Astrocyte (in vitro differentiated cells and primary cell): ENCODE measurements around the gene GRB2. TPM values are rescaled to one million over a fixed set of nuclear protein-coding genes. Genes with fewer than 3 reads are reported as not detected.

ENCODE experiments used
- DNase-seq: peaks from one replicate; pipeline ENCODE4 v3.0.0-alpha.2; 2010; ENCODE audit warnings: low read depth
- FAIRE-seq: peaks from 2 replicates; lab custom pipeline; 2011; peaks lifted over from hg19 to GRCh38; lab: Jason Lieb, UNC
- H2AFZ ChIP-seq: 2 replicates; pipeline ENCODE4 v1.6.0; 2012; ENCODE audit warnings: low read depth, low read length, inconsistent platforms
- H3K27ac ChIP-seq: 2 replicates; pipeline ENCODE4 v1.5.1; 2011; ENCODE audit warnings: low read depth, low read length, inconsistent platforms
- H3K27me3 ChIP-seq: 2 replicates; pipeline ENCODE4 v1.6.0; 2011; ENCODE audit warnings: low read length, inconsistent platforms; ENCODE audit not compliant: insufficient read depth
- H3K36me3 ChIP-seq: 2 replicates; pipeline ENCODE4 v1.5.1; 2011; ENCODE audit warnings: low read length, inconsistent platforms; ENCODE audit not compliant: insufficient read depth
- H3K4me1 ChIP-seq: 2 replicates; pipeline ENCODE4 v1.5.1; 2011; ENCODE audit warnings: low read length, inconsistent platforms; ENCODE audit not compliant: insufficient read depth
- H3K4me2 ChIP-seq: 2 replicates; pipeline ENCODE4 v1.6.0; 2012; ENCODE audit warnings: low read length, inconsistent platforms
- H3K4me3 ChIP-seq: 2 replicates; pipeline ENCODE4 v1.5.1; 2011; ENCODE audit warnings: low read depth, mild to moderate bottlenecking, low read length, inconsistent platforms; ENCODE audit not compliant: insufficient read depth
- H3K79me2 ChIP-seq: 2 replicates; pipeline ENCODE4 v1.6.0; 2012; ENCODE audit warnings: mild to moderate bottlenecking, low read length, inconsistent platforms; ENCODE audit not compliant: insufficient read depth
- H3K9ac ChIP-seq: 2 replicates; pipeline ENCODE4 v1.6.0; 2012; ENCODE audit warnings: mild to moderate bottlenecking, low read length, inconsistent platforms
- H3K9me3 ChIP-seq: 2 replicates; pipeline ENCODE4 v1.5.1; 2012; ENCODE audit warnings: low read depth, mild to moderate bottlenecking, low read length, inconsistent platforms; ENCODE audit not compliant: insufficient read depth
- H4K20me1 ChIP-seq: 2 replicates; pipeline ENCODE4 v1.6.0; 2012; ENCODE audit warnings: low read length, inconsistent platforms; ENCODE audit not compliant: insufficient read depth
- H3K27ac Mint-ChIP-seq: one replicate; pipeline ENCODE4 v1.8.0; 2021; ENCODE audit warnings: mild to moderate bottlenecking, mixed read lengths; ENCODE audit not compliant: unreplicated experiment
- H3K27me3 Mint-ChIP-seq: one replicate; pipeline ENCODE4 v1.8.0; 2021; ENCODE audit warnings: low read depth, mixed read lengths; ENCODE audit not compliant: unreplicated experiment
- H3K36me3 Mint-ChIP-seq: one replicate; pipeline ENCODE4 v1.8.0; 2021; ENCODE audit warnings: low read depth, mixed read lengths; ENCODE audit not compliant: unreplicated experiment
- H3K4me1 Mint-ChIP-seq: one replicate; pipeline ENCODE4 v1.8.0; 2021; ENCODE audit warnings: low read depth, mixed read lengths; ENCODE audit not compliant: unreplicated experiment
- H3K4me3 Mint-ChIP-seq: one replicate; pipeline ENCODE4 v1.8.0; 2021; ENCODE audit warnings: mild to moderate bottlenecking, moderate library complexity, mixed read lengths; ENCODE audit not compliant: unreplicated experiment
- H3K9me3 Mint-ChIP-seq: one replicate; pipeline ENCODE4 v1.8.0; 2021; ENCODE audit warnings: mild to moderate bottlenecking, mixed read lengths; ENCODE audit not compliant: unreplicated experiment
- EZH2 ChIP-seq: IDR thresholded peaks from 2 replicates; pipeline ENCODE4 v1.6.1; 2012; ENCODE audit warnings: mild to moderate bottlenecking, low read length, inconsistent platforms; ENCODE audit not compliant: insufficient read depth
- total RNA-seq: library from RNA; stranded (reverse); gene quantifications from 2 replicates; pipeline ENCODE4 v1.2.1, GENCODE V29; 2021
- TF ChIP-seq, protein P1 (sequence below): IDR thresholded peaks from 2 replicates; pipeline ENCODE4 v1.5.1; 2011; ENCODE audit warnings: low read depth, mild to moderate bottlenecking, inconsistent platforms, low read length, moderate library complexity; ENCODE audit not compliant: insufficient read depth

The GRB2 gene
- total RNA-seq, 1 donor from 2014 or later, result 168 TPM

DNA sequence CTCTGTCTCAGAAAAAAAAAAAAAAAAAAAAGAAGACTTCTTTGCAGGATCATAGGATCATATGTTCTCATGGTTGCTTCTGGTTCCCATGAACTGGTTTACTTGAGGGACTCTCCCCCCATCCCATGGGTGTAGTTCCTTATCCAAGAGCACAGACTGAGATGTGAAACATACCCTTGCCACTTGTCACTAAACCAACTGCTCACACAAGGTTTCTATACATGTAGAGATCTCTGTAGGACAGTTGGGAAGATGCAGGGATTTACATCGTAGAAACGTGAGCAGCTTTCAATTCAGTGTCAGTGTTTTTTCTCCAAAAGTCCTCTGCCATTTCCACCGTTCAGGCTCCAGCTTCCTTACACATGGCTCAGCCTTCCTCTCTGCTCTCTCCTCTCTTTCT is 39.8 kb upstream of the GRB2 start:
- Mint-ChIP-seq H3K4me1 (peaks cover 12% of the 10 kb centered on the region), H3K9me3 (no peaks in the 10 kb centered on the region), H3K27ac (no peak overlapping the region), H3K27me3 (no peaks in the 10 kb centered on the region), H3K36me3 (no peaks in the 10 kb centered on the region), H3K4me3 (no peak overlapping the region)
- no peaks in the 10 kb centered on the region for H3K36me3 ChIP-seq
- H4K20me1 ChIP-seq, result no peaks in the 10 kb centered on the region
- H3K27ac ChIP-seq, result peak overlapping the region; percentile 27
- no peak overlapping the region for H3K4me2 ChIP-seq
- H3K4me1 ChIP-seq, result peaks cover 12% of the 10 kb centered on the region
- FAIRE-seq (no peak), DNase-seq (no peak)
- H3K9me3 ChIP-seq, result no peaks in the 10 kb centered on the region
- no peaks in the 10 kb centered on the region for H3K27me3 ChIP-seq
- H3K4me3 ChIP-seq, result no peak overlapping the region
- H2AFZ ChIP-seq, result no peak overlapping the region
- no peak overlapping the region for H3K9ac ChIP-seq
- H3K79me2 ChIP-seq, result no peaks in the 10 kb centered on the region
- TF ChIP-seq, protein P1, sequence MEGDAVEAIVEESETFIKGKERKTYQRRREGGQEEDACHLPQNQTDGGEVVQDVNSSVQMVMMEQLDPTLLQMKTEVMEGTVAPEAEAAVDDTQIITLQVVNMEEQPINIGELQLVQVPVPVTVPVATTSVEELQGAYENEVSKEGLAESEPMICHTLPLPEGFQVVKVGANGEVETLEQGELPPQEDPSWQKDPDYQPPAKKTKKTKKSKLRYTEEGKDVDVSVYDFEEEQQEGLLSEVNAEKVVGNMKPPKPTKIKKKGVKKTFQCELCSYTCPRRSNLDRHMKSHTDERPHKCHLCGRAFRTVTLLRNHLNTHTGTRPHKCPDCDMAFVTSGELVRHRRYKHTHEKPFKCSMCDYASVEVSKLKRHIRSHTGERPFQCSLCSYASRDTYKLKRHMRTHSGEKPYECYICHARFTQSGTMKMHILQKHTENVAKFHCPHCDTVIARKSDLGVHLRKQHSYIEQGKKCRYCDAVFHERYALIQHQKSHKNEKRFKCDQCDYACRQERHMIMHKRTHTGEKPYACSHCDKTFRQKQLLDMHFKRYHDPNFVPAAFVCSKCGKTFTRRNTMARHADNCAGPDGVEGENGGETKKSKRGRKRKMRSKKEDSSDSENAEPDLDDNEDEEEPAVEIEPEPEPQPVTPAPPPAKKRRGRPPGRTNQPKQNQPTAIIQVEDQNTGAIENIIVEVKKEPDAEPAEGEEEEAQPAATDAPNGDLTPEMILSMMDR, result no peak
- TF ChIP-seq EZH2, result no peak

DNA sequence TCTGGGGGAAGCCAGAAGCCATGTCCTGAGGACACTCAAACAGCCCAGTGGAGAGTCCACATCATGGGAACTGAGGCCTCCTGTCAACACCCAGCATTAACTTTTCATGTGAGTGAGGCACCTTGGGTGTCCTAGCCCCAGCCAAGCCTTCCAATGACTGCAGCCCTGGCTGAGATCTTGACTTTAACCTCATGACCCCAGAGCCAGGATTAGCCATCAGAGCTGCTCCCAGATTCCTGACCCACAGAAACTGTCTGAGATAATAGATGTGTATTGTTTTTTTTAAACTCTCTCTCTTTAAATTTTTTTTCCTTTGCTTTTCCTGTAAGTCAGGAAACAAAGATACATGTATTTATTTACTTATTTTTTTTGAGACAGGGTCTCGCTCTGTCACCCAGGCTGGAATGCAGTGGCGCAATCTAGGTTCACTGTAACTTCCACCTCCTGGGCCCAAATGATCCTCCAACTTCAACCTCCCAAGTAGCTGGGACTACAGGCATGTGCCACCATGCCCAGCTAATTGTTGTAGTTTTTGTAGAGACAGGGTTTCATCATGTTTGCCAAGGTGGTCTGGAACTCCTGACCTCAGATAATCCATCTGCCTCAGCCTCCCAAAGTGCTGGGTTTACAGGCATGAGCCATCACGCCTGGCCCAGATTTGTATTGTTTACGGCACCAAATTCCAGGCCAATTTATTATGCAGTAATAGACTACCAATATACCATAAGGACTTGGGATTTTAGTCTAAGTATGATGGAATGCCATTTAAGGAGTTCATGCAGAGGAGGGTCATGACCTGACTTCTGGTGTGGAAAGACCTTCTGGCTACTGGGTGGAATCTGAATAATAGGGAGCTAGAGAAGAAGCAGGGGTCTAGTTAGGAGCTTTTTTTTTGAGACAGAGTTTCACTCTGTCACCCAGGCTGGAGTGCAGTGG is 37.0 kb upstream of the GRB2 start:
- Mint-ChIP-seq H3K4me3 (peak overlapping the region; percentile 54), H3K27me3 (no peaks in the 10 kb centered on the region), H3K27ac (no peak overlapping the region), H3K4me1 (peaks cover 12% of the 10 kb centered on the region), H3K9me3 (no peaks in the 10 kb centered on the region), H3K36me3 (no peaks in the 10 kb centered on the region)
- Histone ChIP-seq H3K4me3 (no peak overlapping the region), H3K4me1 (peaks cover 12% of the 10 kb centered on the region), H2AFZ (no peak overlapping the region), H3K27me3 (no peaks in the 10 kb centered on the region), H4K20me1 (no peaks in the 10 kb centered on the region), H3K27ac (no peak overlapping the region), H3K9me3 (no peaks in the 10 kb centered on the region), H3K4me2 (no peak overlapping the region), H3K79me2 (no peaks in the 10 kb centered on the region), H3K36me3 (no peaks in the 10 kb centered on the region), H3K9ac (no peak overlapping the region)
- FAIRE-seq (no peak), DNase-seq (no peak)
- TF ChIP-seq, protein P1, result no peak
- no peak for TF ChIP-seq EZH2
